Peyer's patch (tissue), 4 donors: ENCODE measurements around the gene CADM3. TPM values are rescaled to one million over a fixed set of nuclear protein-coding genes. Genes with fewer than 3 reads are reported as not detected.
A peak's percentile ranks its signal among the peaks of the same experiment; 100 is the strongest.

Experiments
- DNase-seq, 3 donors: peaks; one replicate each; pipeline ENCODE4 v3.0.0-alpha.2; 2017 to 2019
- H3K27ac ChIP-seq, 4 donors: fragments of 200-600 bp; sonication (generic); one replicate each; pipeline ENCODE4 v1.5.1; 2016 to 2019
- H3K27me3 ChIP-seq, 2 donors: fragments of 200-600 bp; sonication (generic); one replicate each; pipeline ENCODE4 v1.5.1; 2019
- H3K36me3 ChIP-seq, 3 donors: fragments of 200-600 bp; sonication (generic); one replicate each; pipeline ENCODE4 v1.5.1; 2016 to 2019
- H3K4me1 ChIP-seq, 4 donors: fragments of 200-600 bp; sonication (generic); one replicate each; pipeline ENCODE4 v1.5.1; 2016 to 2019
- H3K4me3 ChIP-seq, 4 donors: fragments of 200-600 bp; sonication (generic); 1 replicate in 3 of 4; 2 replicates in 1 of 4; pipeline ENCODE4 v1.5.1; 2016 to 2019; ENCODE audit warnings: mild to moderate bottlenecking in 1 of 4
- H3K9me3 ChIP-seq, 4 donors: fragments of 200-600 bp; sonication (generic); one replicate each; pipeline ENCODE4 v1.5.1; 2016 to 2019; ENCODE audit warnings: mild to moderate bottlenecking in 1 of 4
- CTCF ChIP-seq, 6 experiments: fragments of 450-650 bp in 4 of 6; fragments of 200-600 bp in 2 of 6; sonication (generic) in 1 of 6; IDR thresholded peaks; one replicate each; pipeline ENCODE4 v1.5.1; 2017 to 2019; ENCODE audit warnings: antibody characterized with exemption in 6 of 6, mild to moderate bottlenecking in 3 of 6, moderate library complexity in 1 of 6
- POLR2A ChIP-seq, 2 donors: fragments of 450-650 bp; IDR thresholded peaks; one replicate each; pipeline ENCODE4 v1.5.1; 2017; ENCODE audit warnings: antibody characterized with exemption in 2 of 2, mild to moderate bottlenecking in 2 of 2, moderate library complexity in 2 of 2
- total RNA-seq, 4 donors: library from RNA; depleted of rRNA; stranded (reverse); fragments of >200 nt; gene quantifications; one replicate each; pipeline ENCODE4 v1.1.0, GENCODE V29; 2016

The CADM3 gene
- total RNA-seq, 4 donors from 2014 or later: 2.1 to 19.8 (median 8.1) TPM

- peak in 1 of 3 donors; percentile 53 for DNase-seq
- H3K27me3 ChIP-seq: no peaks in the 10 kb centered on the region
- H3K9me3 ChIP-seq: no peaks in the 10 kb centered on the region
- H3K27ac ChIP-seq: peak overlapping the region in 1 of 4 donors; percentile 27
- no peaks in the 10 kb centered on the region for H3K36me3 ChIP-seq
- H3K4me3 ChIP-seq: no peak overlapping the region
- H3K4me1 ChIP-seq: peaks cover 0 to 9% (median 0%) of the 10 kb centered on the region in 4 donors
- no peak for TF ChIP-seq CTCF (IDR thresholded peaks at IDR 0.05)
- no peak for TF ChIP-seq POLR2A (IDR thresholded peaks at IDR 0.05)
Measured at GRCh38 chr1:159229260-159229885, 58.0 kb downstream of the CADM3 start.

- TF ChIP-seq CTCF (IDR thresholded peaks at IDR 0.05): no peak
- no peak for TF ChIP-seq POLR2A (IDR thresholded peaks at IDR 0.05)
- H3K27me3 ChIP-seq: no peaks in the 10 kb centered on the region
- no peak for DNase-seq
- no peak overlapping the region for H3K27ac ChIP-seq
- no peak overlapping the region for H3K4me3 ChIP-seq
- no peaks in the 10 kb centered on the region for H3K9me3 ChIP-seq
- H3K36me3 ChIP-seq: no peaks in the 10 kb centered on the region
- H3K4me1 ChIP-seq: peaks cover 0 to 9% (median 0%) of the 10 kb centered on the region in 4 donors
Measured at GRCh38 chr1:159229896-159230295, 58.5 kb downstream of the CADM3 start.

- no peak overlapping the region for H3K4me3 ChIP-seq
- no peak overlapping the region for H3K27ac ChIP-seq
- no peaks in the 10 kb centered on the region for H3K36me3 ChIP-seq
- DNase-seq: no peak
- H3K9me3 ChIP-seq: no peaks in the 10 kb centered on the region
- H3K4me1 ChIP-seq: no peaks in the 10 kb centered on the region
- no peak for TF ChIP-seq POLR2A (IDR thresholded peaks at IDR 0.05)
- TF ChIP-seq CTCF (IDR thresholded peaks at IDR 0.05): no peak
- no peaks in the 10 kb centered on the region for H3K27me3 ChIP-seq
Measured at GRCh38 chr1:159239551-159240220, 68.3 kb downstream of the CADM3 start.

- Histone ChIP-seq H3K4me3 (no peak overlapping the region), H3K27me3 (no peaks in the 10 kb centered on the region), H3K36me3 (no peaks in the 10 kb centered on the region), H3K27ac (no peak overlapping the region), H3K9me3 (no peaks in the 10 kb centered on the region), H3K4me1 (no peaks in the 10 kb centered on the region)
- TF ChIP-seq CTCF (IDR thresholded peaks at IDR 0.05) (no peak), POLR2A (IDR thresholded peaks at IDR 0.05) (no peak)
- DNase-seq: no peak
Measured at GRCh38 chr1:159247266-159247665, 75.9 kb downstream of the CADM3 start.

- Histone ChIP-seq H3K27ac (no peak overlapping the region), H3K9me3 (no peaks in the 10 kb centered on the region), H3K4me3 (no peak overlapping the region), H3K36me3 (no peaks in the 10 kb centered on the region), H3K4me1 (no peaks in the 10 kb centered on the region), H3K27me3 (no peaks in the 10 kb centered on the region)
- no peak for DNase-seq
- TF ChIP-seq CTCF (IDR thresholded peaks at IDR 0.05) (no peak), POLR2A (IDR thresholded peaks at IDR 0.05) (no peak)
Measured at GRCh38 chr1:159248311-159248710, 76.9 kb downstream of the CADM3 start.
